ENCODE measurements around the gene RTP3.

- no peak for TF ChIP-seq CTCF (IDR thresholded peaks at IDR 0.05)
- TF ChIP-seq POLR2A (IDR thresholded peaks at IDR 0.05), result no peak
Observed at GRCh38 chr3:46454209-46454595, 43.6 kb upstream of the RTP3 start.

All from body of pancreas (tissue), 4 donors.